DLD1 (cell line): Measurements from ENCODE around the gene UBE2E1.
"Not testable (repeated sequence)": the region's sequence is repeated elsewhere in the genome, so short reads cannot be mapped to it uniquely, and the experiment has no call there.

Experiments used
- in situ Hi-C: cut with HindIII; loops from 2 replicates; pipeline ENCODE4 v1.10.0; 2017; ENCODE audit warnings: low sequenced_read_pairs

UBE2E1 gene

GRCh38 chr3:23915537-23916108 lies 109.9 kb downstream of the UBE2E1 start:
- in situ Hi-C loops: no loop called here

- in situ Hi-C loops: no loop called here
Measured at GRCh38 chr3:23916152-23916885, 110.6 kb downstream of the UBE2E1 start.

- in situ Hi-C loops: no loop called here
Measured at GRCh38 chr3:23916886-23917678, 111.3 kb downstream of the UBE2E1 start, which contains the start of the genes NKIRAS1 and RPL15. Gene NKIRAS1 (minus strand): TSS chr3:23916990. CDS start chr3:23910904, 6,086 bp downstream. Gene RPL15 (plus strand): TSS chr3:23917132. CDS start chr3:23917860, 728 bp downstream.

GRCh38 chr3:23917679-23918303 lies 112.0 kb downstream of the UBE2E1 start:
- in situ Hi-C loops: not testable (repeated sequence)

GRCh38 chr3:23918331-23918730 lies 112.6 kb downstream of the UBE2E1 start:
- in situ Hi-C loops: not testable (repeated sequence)

GRCh38 chr3:23919628-23920027 lies 113.9 kb downstream of the UBE2E1 start:
- in situ Hi-C loops: no loop called here

GRCh38 chr3:23920151-23920655 lies 114.4 kb downstream of the UBE2E1 start:
- in situ Hi-C loops: no loop called here

GRCh38 chr3:23921052-23921511 lies 115.3 kb downstream of the UBE2E1 start:
- in situ Hi-C loops: no loop called here

- in situ Hi-C loops: no loop called here
Measured at GRCh38 chr3:23923786-23924185, 118.0 kb downstream of the UBE2E1 start.

GRCh38 chr3:23926246-23926645 lies 120.5 kb downstream of the UBE2E1 start:
- in situ Hi-C loops: no loop called here

GRCh38 chr3:23926736-23927135 lies 121.0 kb downstream of the UBE2E1 start:
- in situ Hi-C loops: no loop called here

GRCh38 chr3:23928524-23928923 lies 122.8 kb downstream of the UBE2E1 start:
- in situ Hi-C loops: no loop called here

- in situ Hi-C loops: no loop called here
Measured at GRCh38 chr3:23931597-23931996, 125.8 kb downstream of the UBE2E1 start.

- in situ Hi-C loops: no loop called here
Measured at GRCh38 chr3:23932571-23932970, 126.8 kb downstream of the UBE2E1 start.

GRCh38 chr3:23934253-23934652 lies 128.5 kb downstream of the UBE2E1 start:
- in situ Hi-C loops: no loop called here

- in situ Hi-C loops: no loop called here
Measured at GRCh38 chr3:23937296-23937695, 131.5 kb downstream of the UBE2E1 start.

GRCh38 chr3:23938688-23939087 lies 132.9 kb downstream of the UBE2E1 start:
- in situ Hi-C loops: no loop called here

- in situ Hi-C loops: no loop called here
Measured at GRCh38 chr3:23940775-23941174, 135.0 kb downstream of the UBE2E1 start.
